Loucy (cell line): Measurements from ENCODE around the gene AIRE.
"Not testable (repeated sequence)": the region's sequence is repeated elsewhere in the genome, so short reads cannot be mapped to it uniquely, and the experiment has no call there.

ENCODE experiments used
- CTCF ChIP-seq: fragments of 200-600 bp; sonication (generic); conservative IDR thresholded peaks from 2 replicates; pipeline ENCODE4 v1.5.1; 2014; ENCODE audit warnings: mild to moderate bottlenecking, antibody characterized with exemption, low read length
- EZH2phosphoT487 ChIP-seq: fragments of 200-600 bp; IDR thresholded peaks from 2 replicates; pipeline ENCODE4 v1.6.1; 2018; ENCODE audit warnings: antibody characterized with exemption, mild to moderate bottlenecking, moderate library complexity, borderline replicate concordance

GRCh38 chr21:44240353-44240752 lies 45.3 kb upstream of the AIRE start:
- TF ChIP-seq CTCF, EZH2phosphoT487: not testable (repeated sequence)
